Trophoblast cell (in vitro differentiated cells and primary cell): ENCODE data around the gene CERKL.

Experiments
- DNase-seq, 2 donors: peaks; one replicate each; pipeline ENCODE4 v3.0.0-alpha.2; 2016
- H2AFZ ChIP-seq: 2 replicates; pipeline ENCODE4 v1.6.1; 2013; ENCODE audit warnings: low read length, moderate library complexity, mild to moderate bottlenecking; ENCODE audit not compliant: insufficient read depth, poor library complexity
- H2AK5ac ChIP-seq: 2 replicates; pipeline ENCODE4 v1.6.1; 2013; ENCODE audit warnings: mild to moderate bottlenecking, low read length
- H2BK120ac ChIP-seq: 2 replicates; pipeline ENCODE4 v1.6.1; 2013; ENCODE audit warnings: low read length, mild to moderate bottlenecking, moderate library complexity; ENCODE audit not compliant: insufficient read depth, poor library complexity
- H2BK12ac ChIP-seq: 2 replicates; pipeline ENCODE4 v1.6.1; 2013; ENCODE audit warnings: mild to moderate bottlenecking, low read length, moderate library complexity
- H2BK5ac ChIP-seq: 2 replicates; pipeline ENCODE4 v1.6.1; 2013; ENCODE audit warnings: low read length, low read depth, moderate library complexity, mild to moderate bottlenecking; ENCODE audit not compliant: poor library complexity
- H3K14ac ChIP-seq: 2 replicates; pipeline ENCODE4 v1.6.1; 2013; ENCODE audit warnings: mild to moderate bottlenecking, low read length
- H3K18ac ChIP-seq: 2 replicates; pipeline ENCODE4 v1.6.1; 2013; ENCODE audit warnings: mild to moderate bottlenecking, low read length
- H3K23ac ChIP-seq: 2 replicates; pipeline ENCODE4 v1.6.1; 2013; ENCODE audit warnings: low read length
- H3K27ac ChIP-seq: 2 replicates; pipeline ENCODE4 v1.5.1; 2013; ENCODE audit warnings: low read depth, mild to moderate bottlenecking, inconsistent platforms, low read length, moderate library complexity
- H3K27me3 ChIP-seq: 2 replicates; pipeline ENCODE4 v1.6.1; 2013; ENCODE audit warnings: inconsistent platforms, mild to moderate bottlenecking, low read length, moderate library complexity; ENCODE audit not compliant: insufficient read depth
- H3K36me3 ChIP-seq, 2 experiments: 1 replicate in 1 of 2; 2 replicates in 1 of 2; pipeline ENCODE4 v1.6.1; 2013; ENCODE audit warnings: low read length in 2 of 2, mild to moderate bottlenecking in 2 of 2, moderate library complexity in 1 of 2; ENCODE audit not compliant: insufficient read depth in 2 of 2, control insufficient read depth in 1 of 2
- H3K4ac ChIP-seq: 2 replicates; pipeline ENCODE4 v1.6.1; 2013; ENCODE audit warnings: low read depth, mild to moderate bottlenecking, low read length, moderate library complexity
- H3K4me1 ChIP-seq, 2 experiments: 1 replicate in 1 of 2; 2 replicates in 1 of 2; pipeline ENCODE4 v1.6.1; 2013; ENCODE audit warnings: low read length in 2 of 2, mild to moderate bottlenecking in 2 of 2, moderate library complexity in 1 of 2; ENCODE audit not compliant: insufficient read depth in 2 of 2, control insufficient read depth in 1 of 2
- H3K4me2 ChIP-seq: 2 replicates; pipeline ENCODE4 v1.6.1; 2013; ENCODE audit warnings: inconsistent platforms, mild to moderate bottlenecking, low read length, moderate library complexity
- H3K4me3 ChIP-seq: 2 replicates; pipeline ENCODE4 v1.5.1; 2013; ENCODE audit warnings: mild to moderate bottlenecking, low read depth, low read length, inconsistent platforms
- H3K79me1 ChIP-seq: one replicate; pipeline ENCODE4 v1.6.1; 2013; ENCODE audit warnings: low read length
- H3K79me2 ChIP-seq: 2 replicates; pipeline ENCODE4 v1.6.1; 2013; ENCODE audit warnings: low read length, mild to moderate bottlenecking; ENCODE audit not compliant: control insufficient read depth, insufficient read depth, poor library complexity
- H3K9ac ChIP-seq: 2 replicates; pipeline ENCODE4 v1.6.1; 2013; ENCODE audit warnings: mild to moderate bottlenecking, low read length
- H3K9me3 ChIP-seq: 2 replicates; pipeline ENCODE4 v1.6.1; 2013; ENCODE audit warnings: low read depth, mild to moderate bottlenecking, control low read depth, inconsistent platforms, low read length; ENCODE audit not compliant: insufficient read depth
- H4K12ac ChIP-seq: 2 replicates; pipeline ENCODE4 v1.6.1; 2013; ENCODE audit warnings: low read depth, mild to moderate bottlenecking, low read length, moderate library complexity
- H4K8ac ChIP-seq: 2 replicates; pipeline ENCODE4 v1.6.1; 2013; ENCODE audit warnings: low read depth, mild to moderate bottlenecking, low read length, moderate library complexity
- H4K91ac ChIP-seq: one replicate; pipeline ENCODE4 v1.6.1; 2013; ENCODE audit warnings: low read depth, mild to moderate bottlenecking, low read length, moderate library complexity
- WGBS: extraction: QIAGEN DNeasy Blood & Tissue Kit; methylation state at CpG from one replicate; pipeline ENCODE4 v1.1.7; 2013; ENCODE audit warnings: missing lambda C conversion rate; ENCODE audit not compliant: insufficient read length, insufficient coverage; ENCODE audit errors: extremely low coverage; 5-methylcytosine and 5-hydroxymethylcytosine counted together

CERKL gene

GRCh38 chr2:181678861-181679543 lies 22.1 kb upstream of the CERKL start:
- H3K4me3 ChIP-seq: no peak overlapping the region
- no peaks in the 10 kb centered on the region for H3K36me3 ChIP-seq
- H4K12ac ChIP-seq: no peak overlapping the region
- H3K9ac ChIP-seq: no peak overlapping the region
- no peak overlapping the region for H3K4me2 ChIP-seq
- no peak overlapping the region for H3K14ac ChIP-seq
- H3K79me1 ChIP-seq: no peaks in the 10 kb centered on the region
- H3K23ac ChIP-seq: no peak overlapping the region
- H2BK5ac ChIP-seq: no peak overlapping the region
- H4K8ac ChIP-seq: no peak overlapping the region
- no peak overlapping the region for H3K18ac ChIP-seq
- no peak overlapping the region for H2AK5ac ChIP-seq
- no peak overlapping the region for H3K4ac ChIP-seq
- H2BK12ac ChIP-seq: no peak overlapping the region
- peaks cover 57% of the 10 kb centered on the region for H3K27me3 ChIP-seq
- no peak for DNase-seq
- no peak overlapping the region for H2BK120ac ChIP-seq
- H2AFZ ChIP-seq: no peak overlapping the region
- no CpG with 5 or more reads among the region's 18 CpGs for WGBS
- peaks cover 11% of the 10 kb centered on the region for H3K9me3 ChIP-seq
- no peaks in the 10 kb centered on the region for H3K79me2 ChIP-seq
- H4K91ac ChIP-seq: no peak overlapping the region
- H3K4me1 ChIP-seq: peaks cover 8 to 20% of the 10 kb centered on the region in 2 experiments
- no peak overlapping the region for H3K27ac ChIP-seq

- H2BK120ac ChIP-seq: no peak overlapping the region
- H3K9me3 ChIP-seq: peaks cover 11% of the 10 kb centered on the region
- H4K12ac ChIP-seq: no peak overlapping the region
- H3K79me1 ChIP-seq: no peaks in the 10 kb centered on the region
- no peak overlapping the region for H3K14ac ChIP-seq
- no CpG with 5 or more reads among the region's 41 CpGs for WGBS
- no peak overlapping the region for H4K8ac ChIP-seq
- no peaks in the 10 kb centered on the region for H3K79me2 ChIP-seq
- H3K4me3 ChIP-seq: no peak overlapping the region
- no peak overlapping the region for H3K23ac ChIP-seq
- no peaks in the 10 kb centered on the region for H3K36me3 ChIP-seq
- no peak overlapping the region for H3K9ac ChIP-seq
- H2AK5ac ChIP-seq: no peak overlapping the region
- peaks cover 5 to 12% of the 10 kb centered on the region in 2 experiments for H3K4me1 ChIP-seq
- H3K4me2 ChIP-seq: no peak overlapping the region
- DNase-seq: peak; percentile 41 to 80
- peaks cover 52% of the 10 kb centered on the region for H3K27me3 ChIP-seq
- no peak overlapping the region for H2BK5ac ChIP-seq
- H2AFZ ChIP-seq: no peak overlapping the region
- no peak overlapping the region for H3K18ac ChIP-seq
- no peak overlapping the region for H3K27ac ChIP-seq
- no peak overlapping the region for H2BK12ac ChIP-seq
- no peak overlapping the region for H4K91ac ChIP-seq
- H3K4ac ChIP-seq: no peak overlapping the region
Observed at GRCh38 chr2:181677912-181678586, 21.1 kb upstream of the CERKL start.

GRCh38 chr2:181675254-181675653 lies 18.3 kb upstream of the CERKL start:
- H2AFZ ChIP-seq: no peak overlapping the region
- H3K4me3 ChIP-seq: no peak overlapping the region
- no peak overlapping the region for H3K9ac ChIP-seq
- H3K4ac ChIP-seq: no peak overlapping the region
- no peak overlapping the region for H4K12ac ChIP-seq
- no peak overlapping the region for H2BK5ac ChIP-seq
- H3K4me2 ChIP-seq: no peak overlapping the region
- H3K79me2 ChIP-seq: no peaks in the 10 kb centered on the region
- no peak overlapping the region for H3K14ac ChIP-seq
- no peaks in the 10 kb centered on the region for H3K79me1 ChIP-seq
- peaks cover 25% of the 10 kb centered on the region for H3K27me3 ChIP-seq
- DNase-seq: no peak
- H3K4me1 ChIP-seq: no peaks in the 10 kb centered on the region
- no peaks in the 10 kb centered on the region for H3K36me3 ChIP-seq
- no CpG with 5 or more reads among the region's 4 CpGs for WGBS
- no peak overlapping the region for H3K27ac ChIP-seq
- no peak overlapping the region for H2BK120ac ChIP-seq
- no peak overlapping the region for H4K8ac ChIP-seq
- no peak overlapping the region for H3K23ac ChIP-seq
- no peak overlapping the region for H4K91ac ChIP-seq
- H2BK12ac ChIP-seq: no peak overlapping the region
- no peak overlapping the region for H3K18ac ChIP-seq
- H3K9me3 ChIP-seq: peaks cover 5% of the 10 kb centered on the region
- H2AK5ac ChIP-seq: no peak overlapping the region

DNA sequence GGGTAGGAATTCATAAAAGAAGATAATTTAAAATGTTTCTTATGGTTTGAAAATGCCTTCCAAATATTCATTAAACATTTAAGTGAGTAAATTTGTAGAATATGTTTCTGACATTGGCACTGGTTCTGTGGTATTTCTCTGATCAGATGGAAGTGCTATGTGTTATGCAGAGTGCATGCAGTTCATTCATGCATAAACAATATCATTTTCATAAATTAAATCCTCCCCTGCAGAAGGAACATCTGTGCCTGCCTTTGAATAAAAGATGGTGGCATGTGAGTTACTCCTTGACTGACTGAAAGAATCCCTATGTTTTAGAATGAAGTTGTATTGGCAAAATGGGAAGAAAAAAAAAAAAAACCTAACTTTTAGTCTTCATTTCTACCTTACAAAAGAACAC lies 17.6 kb upstream of the CERKL start:
- no peak overlapping the region for H2BK120ac ChIP-seq
- no peak overlapping the region for H3K4me2 ChIP-seq
- H4K91ac ChIP-seq: no peak overlapping the region
- DNase-seq: no peak
- no peak overlapping the region for H3K18ac ChIP-seq
- no peaks in the 10 kb centered on the region for H3K4me1 ChIP-seq
- no peak overlapping the region for H3K4me3 ChIP-seq
- H3K9me3 ChIP-seq: peaks cover 5% of the 10 kb centered on the region
- no peak overlapping the region for H3K14ac ChIP-seq
- no peak overlapping the region for H2BK5ac ChIP-seq
- no peaks in the 10 kb centered on the region for H3K79me2 ChIP-seq
- no peak overlapping the region for H2AK5ac ChIP-seq
- no peak overlapping the region for H3K27ac ChIP-seq
- H3K79me1 ChIP-seq: no peaks in the 10 kb centered on the region
- H3K4ac ChIP-seq: no peak overlapping the region
- H2BK12ac ChIP-seq: no peak overlapping the region
- H3K27me3 ChIP-seq: peaks cover 18% of the 10 kb centered on the region
- no peak overlapping the region for H3K23ac ChIP-seq
- no peaks in the 10 kb centered on the region for H3K36me3 ChIP-seq
- no peak overlapping the region for H4K8ac ChIP-seq
- no peak overlapping the region for H4K12ac ChIP-seq
- H2AFZ ChIP-seq: no peak overlapping the region
- H3K9ac ChIP-seq: no peak overlapping the region
